Mesodermal cell (in vitro differentiated cells): Measurements from ENCODE around the gene ZXDC.

ENCODE experiments used
- H3K27ac ChIP-seq: 2 replicates; pipeline ENCODE4 v1.7.0; 2013; ENCODE audit warnings: mild to moderate bottlenecking, low read depth, low read length, moderate library complexity; ENCODE audit not compliant: severe bottlenecking
- H3K36me3 ChIP-seq: 2 replicates; pipeline ENCODE4 v1.7.1; 2013; ENCODE audit warnings: mild to moderate bottlenecking, low read length, moderate library complexity; ENCODE audit not compliant: control insufficient read depth, insufficient read depth
- H3K4me1 ChIP-seq: one replicate; pipeline ENCODE4 v1.7.1; 2013; ENCODE audit warnings: mild to moderate bottlenecking, low read length; ENCODE audit not compliant: insufficient read depth, control insufficient read depth, poor library complexity, severe bottlenecking
- H3K4me3 ChIP-seq: 2 replicates; pipeline ENCODE4 v1.7.0; 2013; ENCODE audit warnings: low read length, control low read depth, mild to moderate bottlenecking; ENCODE audit not compliant: insufficient read depth, poor library complexity, severe bottlenecking; ENCODE audit errors: extremely low read depth
- H3K9me3 ChIP-seq: 2 replicates; pipeline ENCODE4 v1.7.1; 2013; ENCODE audit warnings: mild to moderate bottlenecking, low read length, moderate library complexity; ENCODE audit not compliant: control insufficient read depth
- WGBS, 2 experiments: methylation state at CpG; one replicate each; pipeline ENCODE4 v1.1.5; 2013; ENCODE audit warnings: missing lambda C conversion rate in 2 of 2; ENCODE audit not compliant: insufficient coverage in 2 of 2; 5-methylcytosine and 5-hydroxymethylcytosine counted together

The ZXDC gene

GRCh38 chr3:126461450-126462070 lies 14.1 kb downstream of the ZXDC start:
- H3K27ac ChIP-seq, result no peak overlapping the region
- WGBS, 2 experiments, result 95 to 96% methylated on average over 15 to 16 of the region's 17 CpGs
- no peaks in the 10 kb centered on the region for H3K9me3 ChIP-seq
- no peaks in the 10 kb centered on the region for H3K4me1 ChIP-seq
- H3K36me3 ChIP-seq, result peaks cover 95% of the 10 kb centered on the region
- H3K4me3 ChIP-seq, result no peak overlapping the region

- H3K36me3 ChIP-seq, result peaks cover 92% of the 10 kb centered on the region
Measured at GRCh38 chr3:126460381-126460780, 15.3 kb downstream of the ZXDC start.

GRCh38 chr3:126459763-126460127 lies 15.9 kb downstream of the ZXDC start:
- Histone ChIP-seq H3K4me1 (no peaks in the 10 kb centered on the region), H3K36me3 (peaks cover 92% of the 10 kb centered on the region), H3K4me3 (no peak overlapping the region), H3K27ac (no peak overlapping the region), H3K9me3 (no peaks in the 10 kb centered on the region)
- WGBS, 2 experiments, result 94 to 99% methylated on average over 9 of the region's 9 CpGs

More at GRCh38 chr3:126460381-126460780, 15.3 kb downstream of the ZXDC start:
- Histone ChIP-seq H3K27ac (no peak overlapping the region), H3K4me1 (no peaks in the 10 kb centered on the region), H3K4me3 (no peak overlapping the region), H3K9me3 (no peaks in the 10 kb centered on the region)
- WGBS, 2 experiments, result 90 to 92% methylated on average over 7 of the region's 7 CpGs

GRCh38 chr3:126459111-126459762 lies 16.5 kb downstream of the ZXDC start:
- 96 to 100% methylated on average over 5 to 6 of the region's 7 CpGs for WGBS, 2 experiments
- H3K9me3 ChIP-seq, result no peaks in the 10 kb centered on the region
- H3K4me3 ChIP-seq, result no peak overlapping the region
- no peak overlapping the region for H3K27ac ChIP-seq
- no peaks in the 10 kb centered on the region for H3K4me1 ChIP-seq
- H3K36me3 ChIP-seq, result peaks cover 92% of the 10 kb centered on the region

GRCh38 chr3:126456766-126457388 lies 18.8 kb downstream of the ZXDC start:
- Histone ChIP-seq H3K4me1 (no peaks in the 10 kb centered on the region), H3K9me3 (no peaks in the 10 kb centered on the region), H3K36me3 (peaks cover 88% of the 10 kb centered on the region), H3K4me3 (no peak overlapping the region), H3K27ac (no peak overlapping the region)
- WGBS, 2 experiments, result 89 to 91% methylated on average over 11 of the region's 12 CpGs

- Histone ChIP-seq H3K27ac (no peak overlapping the region), H3K36me3 (peaks cover 88% of the 10 kb centered on the region), H3K4me1 (no peaks in the 10 kb centered on the region), H3K4me3 (no peak overlapping the region), H3K9me3 (no peaks in the 10 kb centered on the region)
- WGBS, 2 experiments, result 62 to 82% methylated on average over 1 to 3 of the region's 4 CpGs
Measured at GRCh38 chr3:126456211-126456610, 19.5 kb downstream of the ZXDC start.

GRCh38 chr3:126454437-126455198 lies 21.1 kb downstream of the ZXDC start:
- Histone ChIP-seq H3K36me3 (peaks cover 80% of the 10 kb centered on the region), H3K4me3 (no peak overlapping the region), H3K4me1 (no peaks in the 10 kb centered on the region), H3K27ac (no peak overlapping the region), H3K9me3 (no peaks in the 10 kb centered on the region)
- 89 to 97% methylated on average over 5 of the region's 6 CpGs for WGBS, 2 experiments

GRCh38 chr3:126454025-126454424 lies 21.7 kb downstream of the ZXDC start:
- Histone ChIP-seq H3K27ac (no peak overlapping the region), H3K4me1 (no peaks in the 10 kb centered on the region), H3K4me3 (no peak overlapping the region), H3K9me3 (no peaks in the 10 kb centered on the region), H3K36me3 (peaks cover 75% of the 10 kb centered on the region)
- no CpG with 5 or more reads among the region's 1 CpG for WGBS, 2 experiments

GRCh38 chr3:126452213-126452612 lies 23.5 kb downstream of the ZXDC start:
- 91 to 95% methylated on average over 7 to 8 of the region's 9 CpGs for WGBS, 2 experiments
- Histone ChIP-seq H3K4me3 (no peak overlapping the region), H3K36me3 (peaks cover 59% of the 10 kb centered on the region), H3K9me3 (no peaks in the 10 kb centered on the region), H3K27ac (no peak overlapping the region), H3K4me1 (no peaks in the 10 kb centered on the region)

- Histone ChIP-seq H3K36me3 (peaks cover 54% of the 10 kb centered on the region), H3K4me3 (no peak overlapping the region), H3K4me1 (no peaks in the 10 kb centered on the region), H3K9me3 (no peaks in the 10 kb centered on the region), H3K27ac (no peak overlapping the region)
- 96% methylated on average over 10 to 12 of the region's 12 CpGs for WGBS, 2 experiments
Measured at GRCh38 chr3:126451511-126451910, 24.2 kb downstream of the ZXDC start.
